GM21619 (cell line): ENCODE measurements around the gene AHDC1.
"Not testable (repeated sequence)": the region's sequence is repeated elsewhere in the genome, so short reads cannot be mapped to it uniquely, and the experiment has no call there.

Experiments used
- ATAC-seq: cut with Tn5 transposase; IDR thresholded peaks from one replicate; pipeline ENCODE4 v1.9.1; 2021; ENCODE audit not compliant: unreplicated experiment

Gene AHDC1

DNA sequence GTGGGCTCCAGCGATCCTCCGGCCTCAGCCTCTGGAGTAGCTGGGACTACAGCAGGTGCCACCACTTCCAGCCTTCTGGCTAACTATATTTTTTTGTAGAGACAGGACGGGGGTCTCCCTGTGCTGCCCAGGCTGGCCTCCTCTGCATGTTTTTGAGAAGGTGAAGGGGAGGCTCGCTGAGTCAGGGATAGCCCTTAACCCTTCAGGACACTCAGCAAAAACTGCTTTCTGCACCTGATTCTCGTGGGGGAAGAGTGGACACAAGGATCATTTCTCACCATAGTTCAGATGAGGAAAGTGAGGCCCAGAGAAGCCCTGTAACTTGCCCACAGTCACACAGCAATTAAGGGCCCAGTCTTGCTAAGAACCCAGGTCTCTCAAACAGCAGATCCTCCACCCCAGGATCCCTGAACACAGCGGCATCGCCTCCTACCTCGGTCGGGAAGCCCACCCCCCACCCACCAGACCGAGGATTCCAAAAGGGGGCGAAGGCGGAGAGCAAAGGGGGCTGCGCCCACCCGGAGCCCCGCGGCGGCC lies 29.8 kb upstream of the AHDC1 start:
- ATAC-seq = no peak

DNA sequence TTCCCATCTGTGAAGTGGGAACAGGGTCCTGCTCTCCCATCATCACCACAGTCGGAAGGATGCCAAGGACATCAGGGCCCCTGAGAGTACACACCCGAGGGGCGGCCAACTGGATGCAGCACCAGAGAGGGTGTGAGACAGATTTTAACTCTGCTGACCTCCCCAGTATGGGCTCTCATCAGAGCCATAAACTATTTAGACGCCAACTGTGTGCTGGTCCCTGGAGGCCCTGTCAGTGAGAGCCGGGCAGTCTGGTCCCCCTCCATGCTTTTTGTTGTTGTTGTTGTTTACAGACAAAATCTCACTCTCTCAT lies 29.3 kb upstream of the AHDC1 start:
- ATAC-seq = no peak

DNA sequence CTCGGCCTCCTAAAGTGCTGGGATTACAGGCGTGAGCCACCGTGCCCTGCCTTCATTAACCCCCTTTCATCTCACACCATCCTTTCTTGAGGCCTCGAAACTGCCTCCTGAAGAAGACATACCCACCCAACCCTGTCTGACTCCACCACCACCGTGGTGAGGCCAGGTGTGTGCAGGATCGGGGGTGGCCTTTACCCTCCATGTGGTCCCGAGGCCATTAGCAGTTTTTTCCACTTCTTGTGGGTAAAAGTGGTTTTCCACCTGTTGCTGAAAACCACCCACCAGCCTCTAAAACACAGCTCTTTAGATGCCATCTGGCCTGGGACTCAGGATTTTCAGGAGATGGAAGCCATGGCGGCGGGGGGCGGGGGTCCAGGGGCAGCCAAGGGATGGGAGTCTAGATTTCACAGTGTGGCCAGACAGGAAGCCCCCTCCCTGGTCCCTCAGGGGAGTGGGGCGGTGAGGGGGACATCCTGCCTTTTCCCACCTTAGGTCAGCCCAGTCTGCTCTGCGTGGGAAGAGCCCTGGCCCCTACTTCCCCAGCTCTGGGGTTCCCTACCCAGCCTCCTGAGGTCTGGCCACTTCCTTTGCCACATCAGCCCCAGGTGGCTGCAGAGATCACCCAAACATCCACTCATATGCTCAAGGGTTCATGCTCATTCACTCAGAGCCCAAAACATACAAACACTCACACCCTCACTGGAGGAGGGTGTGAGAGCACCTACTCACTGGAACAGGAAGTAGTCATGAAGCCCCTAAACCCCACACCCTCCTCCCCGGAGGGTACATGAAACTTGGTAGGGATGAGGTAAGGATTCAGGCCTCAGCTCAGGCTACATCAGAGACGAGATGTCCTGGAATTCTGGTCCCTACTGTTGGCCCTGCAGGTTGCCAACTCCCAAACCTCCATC lies 28.7 kb upstream of the AHDC1 start:
- ATAC-seq = peak; percentile 38

DNA sequence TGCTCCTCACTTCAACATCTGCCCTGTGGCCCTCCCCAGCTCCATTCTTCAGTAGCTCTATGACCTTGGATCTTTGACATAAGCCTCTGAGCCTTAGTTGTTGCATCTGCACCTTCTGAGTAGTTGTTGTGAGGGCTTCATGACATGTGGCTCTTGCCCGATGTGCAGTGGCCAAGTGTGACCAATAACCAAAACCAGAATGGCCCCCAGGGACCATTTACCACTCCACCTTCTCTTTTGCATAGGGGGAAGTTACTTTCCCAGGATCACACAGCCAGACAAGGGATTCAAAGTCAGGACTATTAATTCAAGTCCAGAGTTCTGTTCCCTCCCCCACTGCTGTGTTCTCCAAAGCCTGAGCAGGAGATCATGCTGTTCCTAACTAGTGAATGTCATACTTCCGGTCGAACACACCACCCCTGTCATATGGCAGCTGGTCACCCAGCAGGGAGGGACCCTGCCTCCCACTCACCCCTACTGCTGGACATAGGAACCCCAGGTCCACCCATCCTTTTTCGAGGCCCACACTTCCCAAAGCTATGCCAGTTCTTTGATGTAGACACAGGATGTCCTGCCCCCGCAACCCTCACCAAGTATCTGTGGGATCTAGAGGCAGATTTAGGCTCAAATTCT lies 27.0 kb upstream of the AHDC1 start:
- peak; percentile 35 for ATAC-seq

DNA sequence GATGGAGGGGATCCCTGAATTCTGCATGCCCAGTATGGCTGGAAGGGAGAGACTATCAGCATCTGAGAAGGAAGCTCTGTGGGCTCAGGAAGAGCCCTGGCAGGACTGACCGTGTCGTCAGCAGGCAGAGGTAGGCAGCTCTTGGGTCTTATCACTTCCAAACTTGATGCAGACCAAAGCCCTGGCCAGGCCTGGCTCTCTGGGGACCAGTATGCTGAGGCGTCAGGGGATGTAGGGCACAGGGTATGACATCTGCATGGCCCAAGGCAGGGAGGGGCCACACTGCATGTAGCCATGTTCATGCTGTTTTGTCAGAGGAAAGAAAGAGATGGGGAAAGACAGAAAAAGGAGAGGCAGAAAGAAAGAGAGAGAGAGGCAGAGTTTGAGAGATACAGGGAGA lies 24.8 kb upstream of the AHDC1 start:
- no peak for ATAC-seq

DNA sequence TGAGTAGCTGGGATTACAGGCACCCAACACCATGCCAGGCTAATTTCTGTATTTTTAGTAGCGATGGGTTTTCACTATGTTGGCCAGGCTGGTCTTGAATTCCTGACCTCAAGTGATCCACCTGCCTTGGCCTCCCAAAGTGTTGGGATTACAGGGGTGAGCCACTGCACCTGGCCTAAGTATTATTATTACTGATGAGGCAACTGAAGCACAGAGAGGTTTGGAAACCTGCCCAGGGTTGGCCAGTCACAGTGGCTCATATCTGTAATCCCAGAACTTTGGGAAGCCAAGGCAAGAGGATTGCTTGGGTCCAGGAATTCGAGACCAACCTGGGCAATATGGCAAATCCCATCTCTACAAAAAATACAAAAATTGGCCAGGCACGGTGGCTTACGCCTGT lies 23.8 kb upstream of the AHDC1 start:
- ATAC-seq = not testable (repeated sequence)

DNA sequence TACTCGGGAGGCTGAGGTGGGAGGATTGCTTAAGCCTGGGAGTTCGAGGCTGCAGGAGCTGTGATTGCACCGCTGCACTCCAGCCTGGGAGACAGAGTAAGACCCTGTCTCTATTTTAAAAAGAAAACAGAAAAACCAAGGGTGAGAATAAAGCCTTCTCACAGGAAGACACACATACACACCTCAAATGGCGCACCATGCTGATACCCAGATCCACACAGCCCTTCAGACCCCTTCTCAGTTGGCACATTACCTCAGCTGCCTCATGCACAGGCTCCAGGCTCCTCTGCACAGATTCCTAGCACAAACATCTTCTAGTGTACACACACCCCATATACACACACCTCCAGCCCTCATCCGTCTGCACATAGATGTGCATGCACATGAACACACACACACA lies 23.1 kb upstream of the AHDC1 start:
- no peak for ATAC-seq

DNA sequence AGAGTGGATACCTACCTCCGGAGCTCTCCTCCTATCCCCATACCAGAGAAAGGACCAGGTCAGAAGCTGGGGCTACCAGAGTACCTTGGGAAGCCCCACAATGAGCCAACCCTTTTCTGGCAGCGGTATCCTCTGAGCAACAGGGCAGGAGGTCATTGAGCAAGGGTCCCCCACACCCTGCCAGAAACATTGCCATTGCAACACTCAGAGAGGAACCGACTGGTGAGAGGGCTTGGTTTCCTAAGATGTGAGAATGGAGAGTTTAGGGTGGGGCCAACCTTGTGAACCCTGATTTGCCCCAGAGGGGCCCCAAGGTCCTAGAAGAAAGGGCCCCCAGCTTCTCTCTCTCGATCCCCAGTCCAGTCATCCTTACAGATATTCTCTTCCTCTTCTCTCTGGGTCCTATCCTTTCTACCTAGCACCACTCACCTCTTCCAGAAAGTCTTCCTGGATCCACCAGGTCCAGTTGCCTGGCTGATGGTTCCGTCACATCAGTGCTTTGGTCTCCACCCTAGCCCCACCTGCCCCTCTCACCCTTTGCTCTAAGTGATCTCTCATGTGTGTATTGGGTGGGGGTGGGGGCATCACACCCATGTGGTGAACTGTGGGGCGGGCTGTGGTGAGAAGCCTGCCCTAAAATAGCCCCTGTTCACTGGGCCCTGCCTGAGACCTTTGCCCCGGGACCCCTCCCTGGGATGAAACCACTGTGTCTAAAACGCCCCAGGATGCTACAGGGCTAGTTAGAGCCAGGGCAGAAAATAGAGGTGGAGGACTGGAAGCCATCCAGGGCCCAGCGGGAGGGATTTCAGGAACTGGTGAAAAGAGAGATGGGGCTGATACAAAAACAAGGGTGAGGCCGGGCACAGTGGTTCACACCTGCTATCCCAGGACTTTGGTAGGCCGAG lies 22.3 kb upstream of the AHDC1 start:
- ATAC-seq = no peak

DNA sequence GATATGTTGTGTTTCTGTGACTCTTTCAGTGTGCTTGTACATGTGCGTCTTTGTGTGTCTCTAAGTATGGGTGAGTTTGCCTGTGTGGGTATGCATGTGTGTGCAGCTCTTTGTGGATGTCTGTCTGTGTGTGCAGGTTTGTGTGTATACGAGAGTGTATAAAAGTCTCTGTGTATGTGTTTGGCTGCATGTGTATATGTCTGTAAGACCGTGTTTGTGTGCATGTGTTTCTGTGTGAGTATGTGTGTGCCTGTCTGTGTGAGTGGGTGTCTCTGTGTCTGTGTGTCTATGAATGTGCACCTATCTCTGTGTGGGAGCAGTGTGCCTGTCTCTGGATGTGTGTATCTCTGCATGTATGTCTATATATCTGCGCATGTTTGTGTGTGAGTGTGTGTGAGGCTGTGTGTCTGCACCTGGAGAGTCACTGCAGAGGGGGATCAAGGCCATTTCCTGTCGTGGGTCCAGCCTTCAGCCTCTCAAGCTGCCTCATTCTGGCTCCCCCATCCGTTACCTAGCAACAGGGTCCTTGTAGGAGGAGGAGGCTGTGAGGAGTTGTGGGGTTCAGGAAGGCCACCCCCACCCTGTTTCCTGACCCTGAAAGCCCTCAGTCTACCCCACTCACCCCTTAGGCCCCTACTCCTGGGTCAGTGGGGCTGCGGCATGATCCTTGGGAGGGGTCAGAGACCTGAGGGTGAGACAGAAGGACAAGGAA lies 20.7 kb upstream of the AHDC1 start:
- no peak for ATAC-seq

DNA sequence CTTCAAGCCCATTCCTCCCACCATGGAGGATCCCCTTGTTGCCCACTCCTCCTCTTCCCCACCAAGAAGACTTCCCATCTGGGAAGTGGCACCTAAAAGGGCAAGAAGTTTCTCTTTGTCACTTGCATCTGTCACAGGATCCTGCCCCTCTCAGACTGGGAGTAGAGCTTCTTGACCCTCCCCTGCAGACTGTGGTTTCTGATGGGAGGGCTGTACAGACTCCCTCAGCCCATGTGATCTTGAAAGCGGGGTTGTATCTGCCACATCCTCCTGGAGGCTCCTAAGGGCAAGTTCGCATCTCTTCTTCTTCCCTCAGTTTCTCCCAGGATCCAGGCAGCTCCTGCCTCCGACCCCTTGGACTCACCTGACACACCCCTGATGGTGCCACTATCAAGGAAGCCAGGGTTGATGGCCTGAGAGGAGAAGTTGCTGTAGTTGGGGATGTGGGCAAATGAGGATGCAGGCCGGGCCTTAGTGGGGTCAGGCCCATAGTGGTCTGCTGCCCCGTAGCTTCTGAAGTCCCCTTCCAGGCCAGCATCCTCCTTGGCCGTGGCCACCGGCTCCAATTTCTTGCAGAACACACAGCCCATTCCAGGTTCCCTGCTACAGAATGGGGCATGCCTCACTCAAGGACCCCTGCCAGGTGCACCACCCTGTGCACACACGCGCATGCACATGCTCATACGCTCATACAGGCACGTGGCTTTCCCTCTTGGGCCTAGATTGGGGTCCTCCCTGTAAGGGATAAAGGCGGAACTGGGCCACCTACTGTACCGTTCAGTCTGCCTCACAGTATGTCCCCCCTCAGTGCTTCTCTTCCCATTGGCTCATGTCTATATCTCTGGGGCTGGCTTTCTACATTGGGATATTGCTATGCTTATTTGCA lies 19.6 kb upstream of the AHDC1 start:
- ATAC-seq = no peak

DNA sequence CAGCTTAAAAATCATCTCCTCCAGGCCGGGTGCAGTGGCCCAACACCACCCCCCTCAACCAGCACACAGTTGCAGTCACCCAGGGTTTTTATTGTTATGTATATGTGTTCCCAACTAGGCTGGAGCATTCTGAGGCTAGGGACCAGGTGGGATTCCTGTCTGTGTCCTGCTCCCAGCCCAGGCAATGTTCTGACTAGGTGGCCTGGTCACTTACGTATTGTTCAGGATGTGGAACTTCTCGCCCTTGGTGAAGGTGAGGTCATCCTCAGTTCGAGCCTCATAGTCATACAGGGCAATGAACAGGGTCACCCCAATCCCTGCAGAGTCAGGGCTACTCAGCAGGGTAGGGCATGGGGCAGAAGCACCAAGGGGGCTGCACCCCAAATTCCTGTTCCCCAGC lies 18.9 kb upstream of the AHDC1 start:
- no peak for ATAC-seq

DNA sequence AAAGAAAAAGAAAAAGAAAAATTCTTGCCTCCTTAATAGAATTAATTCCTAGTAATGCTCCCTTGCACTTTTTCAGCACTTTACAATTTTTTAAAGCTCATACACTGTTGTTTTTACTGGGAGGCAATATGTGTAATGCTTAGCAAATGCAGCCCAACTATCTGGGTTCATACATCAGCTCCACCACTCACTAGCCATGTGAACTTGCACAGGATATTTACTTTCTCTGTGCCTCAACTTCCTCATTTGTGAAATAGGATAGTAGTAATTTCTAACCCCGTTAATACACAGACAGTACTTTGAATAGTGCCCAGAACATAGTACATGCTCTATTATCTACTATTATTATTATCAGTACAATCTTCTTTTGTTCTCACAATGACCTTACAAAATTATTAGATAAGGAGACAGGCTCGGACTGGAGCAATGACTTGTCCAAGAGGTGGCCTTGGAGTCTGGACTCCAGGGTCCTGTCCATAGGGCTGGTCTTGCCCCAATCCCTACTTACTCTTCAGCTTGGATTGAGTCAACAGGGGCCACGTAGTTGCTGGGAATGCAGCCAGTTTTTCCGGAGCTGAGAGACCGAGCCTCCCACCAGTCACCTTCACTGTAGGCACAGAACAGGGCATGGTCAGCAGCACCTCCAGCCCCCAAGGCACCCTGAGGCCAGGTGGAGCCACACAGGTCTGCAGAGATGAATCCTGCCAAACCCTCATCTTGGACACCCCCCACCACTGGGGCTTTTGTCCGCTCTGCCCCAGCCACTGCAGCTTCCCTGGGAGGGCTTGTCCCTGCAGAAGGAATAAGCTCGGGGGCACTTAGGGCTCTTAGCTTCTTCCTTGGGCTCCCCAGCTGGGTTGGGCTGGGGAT lies 17.3 kb upstream of the AHDC1 start:
- no peak for ATAC-seq

DNA sequence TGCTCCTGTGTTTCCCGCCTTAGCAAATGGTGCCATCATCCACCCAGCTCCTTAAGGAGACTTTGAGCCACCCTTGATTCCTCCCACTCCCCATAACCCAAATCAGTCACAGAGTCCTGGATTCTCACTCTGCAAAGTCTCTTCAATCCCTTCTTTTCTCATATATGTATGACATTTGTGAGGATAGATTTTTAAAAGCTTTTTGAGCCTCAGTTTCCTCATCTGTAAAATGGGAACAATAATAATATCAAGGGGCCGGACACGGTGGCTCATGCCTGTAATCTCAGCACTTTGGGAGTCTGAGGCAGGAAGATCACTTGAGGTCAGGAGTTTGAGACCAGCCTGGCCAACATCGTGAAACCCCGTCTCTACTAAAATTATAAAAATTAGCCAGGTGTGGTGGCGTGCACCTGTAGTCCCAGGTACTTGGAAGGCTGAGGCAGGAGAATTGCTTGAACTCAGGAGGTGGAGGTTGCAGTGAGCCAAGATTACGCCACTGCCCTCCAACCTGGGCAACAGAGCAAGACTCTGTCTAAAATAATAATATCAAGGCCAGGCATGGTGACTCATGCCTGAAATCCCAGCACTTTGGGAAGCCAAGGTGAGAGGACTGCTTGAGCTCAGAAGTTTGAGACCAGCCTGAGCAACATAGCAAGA lies 16.0 kb upstream of the AHDC1 start:
- ATAC-seq = not testable (repeated sequence)

DNA sequence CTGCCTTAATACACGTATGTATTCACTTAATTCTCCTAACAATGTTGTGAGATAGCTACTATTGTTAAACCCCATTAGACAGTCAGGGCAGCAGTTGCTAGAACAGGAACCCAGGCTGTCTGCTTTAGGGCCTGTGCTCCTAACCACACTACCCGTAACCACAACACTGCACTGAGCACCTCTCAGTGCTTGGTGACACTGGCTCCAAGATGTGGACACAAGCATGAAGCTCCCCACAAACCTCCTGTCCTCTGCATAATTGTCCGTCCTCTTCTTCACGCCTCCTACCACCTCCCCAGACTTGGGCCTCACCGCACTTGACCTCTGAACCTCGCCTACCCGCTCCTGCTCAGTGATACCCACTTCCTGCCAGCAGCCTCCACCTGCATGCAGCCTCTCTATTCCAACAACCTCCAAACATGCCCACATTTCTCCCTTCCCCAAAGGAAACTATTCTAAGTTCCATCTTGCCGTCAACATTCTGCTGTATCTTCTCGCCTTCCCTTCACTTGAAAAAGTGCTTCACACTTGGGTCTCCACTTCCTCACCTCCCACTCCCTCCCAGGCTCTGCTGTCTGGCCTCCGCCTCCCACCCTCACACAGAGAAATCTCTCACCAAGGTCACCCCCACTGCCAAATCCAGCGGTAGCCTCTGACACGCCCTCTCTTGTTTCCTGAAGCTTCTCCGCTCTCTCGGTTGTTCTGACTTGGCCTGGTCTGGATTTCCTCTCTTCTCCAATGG lies 14.6 kb upstream of the AHDC1 start:
- ATAC-seq = no peak

DNA sequence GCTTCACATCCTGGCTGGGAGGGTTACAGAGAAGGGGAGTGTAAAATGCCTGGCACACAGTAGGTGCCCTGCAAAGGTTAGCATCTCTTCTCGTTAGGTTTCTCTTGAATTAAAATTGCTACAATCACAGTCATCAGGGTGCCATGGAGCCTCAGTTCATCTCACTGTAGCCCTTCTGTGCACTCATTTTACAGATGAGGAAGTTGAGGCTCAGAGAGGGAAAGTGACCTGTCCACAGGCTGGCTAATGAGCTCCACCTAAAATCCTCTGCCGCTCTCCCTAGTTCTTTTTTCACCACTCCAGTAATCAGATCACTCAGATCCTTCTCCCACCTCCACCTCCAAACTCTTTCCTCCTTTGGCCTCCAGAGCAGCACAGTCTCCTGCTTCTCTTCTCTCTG lies 13.5 kb upstream of the AHDC1 start:
- ATAC-seq = no peak

DNA sequence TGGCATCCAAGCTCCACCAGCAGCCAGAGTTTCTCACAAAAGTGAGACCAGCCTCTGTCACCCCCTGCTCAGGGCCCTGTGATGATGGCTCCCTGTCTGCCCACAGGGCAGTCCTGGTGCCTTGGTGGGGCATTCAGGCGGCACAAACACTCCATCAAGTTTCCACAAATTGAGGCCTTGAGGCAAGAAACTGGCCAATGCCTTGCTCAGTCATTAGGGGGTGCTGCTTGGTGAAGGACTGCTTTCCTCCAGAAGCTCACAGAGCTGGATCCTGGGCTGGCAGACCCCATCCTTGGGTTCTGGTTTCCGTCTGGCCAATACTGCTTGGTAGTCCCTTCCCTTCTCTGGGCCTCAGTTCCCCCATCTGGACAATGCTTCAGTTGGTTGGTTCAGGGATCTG lies 12.5 kb upstream of the AHDC1 start:
- no peak for ATAC-seq

DNA sequence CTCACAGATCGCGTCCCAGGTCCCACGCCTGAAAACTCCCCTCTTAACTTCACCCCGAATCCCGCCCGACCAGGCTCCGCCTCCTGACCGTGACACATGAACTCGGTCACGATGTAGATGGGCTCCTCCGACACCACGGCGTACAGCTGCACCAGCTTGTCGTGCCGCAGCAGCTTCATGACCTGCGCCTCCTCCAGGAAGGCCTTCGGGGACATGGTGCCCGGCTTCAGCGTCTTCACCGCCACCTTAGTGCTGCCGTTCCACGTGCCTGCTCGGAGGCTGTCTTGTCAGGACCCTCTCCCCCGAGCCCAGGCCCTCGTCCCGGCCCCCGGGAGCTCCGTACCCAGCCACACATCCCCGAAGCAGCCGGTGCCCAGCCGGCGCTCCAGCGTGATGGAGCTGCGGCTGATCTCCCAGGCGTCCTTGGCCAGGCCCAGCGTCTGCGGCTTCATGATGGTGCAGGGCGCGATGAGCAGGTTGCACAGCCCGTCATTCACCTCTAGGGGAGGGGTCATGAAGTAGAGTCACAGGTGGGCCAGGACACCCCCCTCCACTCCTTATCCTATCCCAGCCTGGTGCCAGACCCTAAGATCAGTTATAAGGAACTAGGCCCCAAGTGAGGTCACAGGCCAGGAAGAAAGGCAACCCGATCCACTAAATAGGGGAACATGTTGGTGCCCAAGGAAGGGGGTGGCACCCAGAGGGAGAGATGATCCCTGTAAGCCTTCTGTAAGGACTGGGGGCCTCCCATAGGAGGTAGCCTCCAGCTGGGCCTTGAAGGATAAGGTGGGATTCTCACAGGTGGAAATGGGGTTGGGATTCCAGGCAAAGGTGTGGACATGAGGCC lies 11.6 kb upstream of the AHDC1 start:
- ATAC-seq = no peak
